ENCODE results near the gene NSDHL.

- TF ChIP-seq, protein P1, sequence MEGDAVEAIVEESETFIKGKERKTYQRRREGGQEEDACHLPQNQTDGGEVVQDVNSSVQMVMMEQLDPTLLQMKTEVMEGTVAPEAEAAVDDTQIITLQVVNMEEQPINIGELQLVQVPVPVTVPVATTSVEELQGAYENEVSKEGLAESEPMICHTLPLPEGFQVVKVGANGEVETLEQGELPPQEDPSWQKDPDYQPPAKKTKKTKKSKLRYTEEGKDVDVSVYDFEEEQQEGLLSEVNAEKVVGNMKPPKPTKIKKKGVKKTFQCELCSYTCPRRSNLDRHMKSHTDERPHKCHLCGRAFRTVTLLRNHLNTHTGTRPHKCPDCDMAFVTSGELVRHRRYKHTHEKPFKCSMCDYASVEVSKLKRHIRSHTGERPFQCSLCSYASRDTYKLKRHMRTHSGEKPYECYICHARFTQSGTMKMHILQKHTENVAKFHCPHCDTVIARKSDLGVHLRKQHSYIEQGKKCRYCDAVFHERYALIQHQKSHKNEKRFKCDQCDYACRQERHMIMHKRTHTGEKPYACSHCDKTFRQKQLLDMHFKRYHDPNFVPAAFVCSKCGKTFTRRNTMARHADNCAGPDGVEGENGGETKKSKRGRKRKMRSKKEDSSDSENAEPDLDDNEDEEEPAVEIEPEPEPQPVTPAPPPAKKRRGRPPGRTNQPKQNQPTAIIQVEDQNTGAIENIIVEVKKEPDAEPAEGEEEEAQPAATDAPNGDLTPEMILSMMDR (conservative IDR thresholded peaks at IDR 0.05; ENCODE audit: low read depth, low read length) = no peak
- no peak for TF ChIP-seq EZH2 (IDR thresholded peaks at IDR 0.05; ENCODE audit: borderline replicate concordance, low read depth, low read length, poor library complexity, severe bottlenecking)
These were observed 87.8 kb downstream of the NSDHL start for GRCh38 chrX:152918707-152919106.
